Parathyroid adenoma (tissue), 2 donors: ENCODE results near the gene GPS2.
A peak's percentile ranks its signal among the peaks of the same experiment; 100 is the strongest.

Experiments
- H2AFZ ChIP-seq: fragments of 300-600 bp; sonication (generic); one replicate; pipeline ENCODE4 v1.7.0; 2017; ENCODE audit warnings: antibody characterized with exemption, mild to moderate bottlenecking
- H3K27ac ChIP-seq: fragments of 300-600 bp; sonication (generic); one replicate; pipeline ENCODE4 v1.7.0; 2017
- H3K27me3 ChIP-seq: fragments of 300-600 bp; sonication (generic); one replicate; pipeline ENCODE4 v1.7.0; 2017; ENCODE audit warnings: low read length; ENCODE audit not compliant: control insufficient read depth, insufficient read depth
- H3K36me3 ChIP-seq: fragments of 300-600 bp; sonication (generic); one replicate; pipeline ENCODE4 v1.7.0; 2017; ENCODE audit warnings: low read length; ENCODE audit not compliant: control insufficient read depth, insufficient read depth
- H3K4me1 ChIP-seq: fragments of 300-600 bp; sonication (generic); one replicate; pipeline ENCODE4 v1.7.0; 2017; ENCODE audit warnings: control low read depth
- H3K4me2 ChIP-seq: fragments of 300-600 bp; sonication (generic); one replicate; pipeline ENCODE4 v1.7.0; 2017; ENCODE audit warnings: low read length
- H3K4me3 ChIP-seq: fragments of 300-600 bp; sonication (generic); one replicate; pipeline ENCODE4 v1.7.0; 2017; ENCODE audit warnings: low read depth, low read length
- H3K79me2 ChIP-seq: fragments of 300-600 bp; sonication (generic); one replicate; pipeline ENCODE4 v1.7.0; 2017; ENCODE audit warnings: control low read depth
- H3K9ac ChIP-seq: fragments of 300-600 bp; sonication (generic); one replicate; pipeline ENCODE4 v1.7.0; 2017; ENCODE audit warnings: mild to moderate bottlenecking
- H3K9me3 ChIP-seq: fragments of 300-600 bp; sonication (generic); one replicate; pipeline ENCODE4 v1.7.0; 2017; ENCODE audit warnings: low read length; ENCODE audit not compliant: control insufficient read depth
- CTCF ChIP-seq: fragments of 300-600 bp; sonication (generic); IDR thresholded peaks from one replicate; pipeline ENCODE4 v1.7.0; 2017; ENCODE audit warnings: antibody characterized with exemption, mild to moderate bottlenecking
- donor health status: primary hyperparathyroidism.

Gene GPS2

GRCh38 chr17:7283471-7284216 lies 31.5 kb downstream of the GPS2 start:
- Histone ChIP-seq H3K79me2 (no peaks in the 10 kb centered on the region), H3K27ac (no peak overlapping the region), H3K4me3 (no peak overlapping the region), H3K4me1 (peaks cover 12% of the 10 kb centered on the region), H2AFZ (no peak overlapping the region), H3K27me3 (no peaks in the 10 kb centered on the region), H3K9ac (no peak overlapping the region), H3K4me2 (no peak overlapping the region), H3K9me3 (no peaks in the 10 kb centered on the region), H3K36me3 (no peaks in the 10 kb centered on the region)
- no peak for TF ChIP-seq CTCF

GRCh38 chr17:7282752-7283321 lies 32.3 kb downstream of the GPS2 start:
- peak overlapping the region; percentile 35 for H3K4me3 ChIP-seq
- H3K27me3 ChIP-seq, result no peaks in the 10 kb centered on the region
- H3K36me3 ChIP-seq, result no peaks in the 10 kb centered on the region
- no peak overlapping the region for H3K9ac ChIP-seq
- H3K27ac ChIP-seq, result peak overlapping the region; percentile 1
- no peak overlapping the region for H2AFZ ChIP-seq
- H3K79me2 ChIP-seq, result no peaks in the 10 kb centered on the region
- H3K4me2 ChIP-seq, result no peak overlapping the region
- H3K4me1 ChIP-seq, result peaks cover 12% of the 10 kb centered on the region
- H3K9me3 ChIP-seq, result no peaks in the 10 kb centered on the region
- no peak for TF ChIP-seq CTCF

GRCh38 chr17:7281953-7282751 lies 33.0 kb downstream of the GPS2 start:
- no peaks in the 10 kb centered on the region for H3K79me2 ChIP-seq
- H3K36me3 ChIP-seq, result no peaks in the 10 kb centered on the region
- no peak overlapping the region for H3K9ac ChIP-seq
- H3K27me3 ChIP-seq, result no peaks in the 10 kb centered on the region
- peaks cover 12% of the 10 kb centered on the region for H3K4me1 ChIP-seq
- H3K9me3 ChIP-seq, result no peaks in the 10 kb centered on the region
- peak overlapping the region; percentile 76 for H2AFZ ChIP-seq
- H3K27ac ChIP-seq, result peak overlapping the region; percentile 93
- peak overlapping the region; percentile 61 for H3K4me3 ChIP-seq
- no peak for TF ChIP-seq CTCF
- peak overlapping the region; percentile 74 for H3K4me2 ChIP-seq

DNA sequence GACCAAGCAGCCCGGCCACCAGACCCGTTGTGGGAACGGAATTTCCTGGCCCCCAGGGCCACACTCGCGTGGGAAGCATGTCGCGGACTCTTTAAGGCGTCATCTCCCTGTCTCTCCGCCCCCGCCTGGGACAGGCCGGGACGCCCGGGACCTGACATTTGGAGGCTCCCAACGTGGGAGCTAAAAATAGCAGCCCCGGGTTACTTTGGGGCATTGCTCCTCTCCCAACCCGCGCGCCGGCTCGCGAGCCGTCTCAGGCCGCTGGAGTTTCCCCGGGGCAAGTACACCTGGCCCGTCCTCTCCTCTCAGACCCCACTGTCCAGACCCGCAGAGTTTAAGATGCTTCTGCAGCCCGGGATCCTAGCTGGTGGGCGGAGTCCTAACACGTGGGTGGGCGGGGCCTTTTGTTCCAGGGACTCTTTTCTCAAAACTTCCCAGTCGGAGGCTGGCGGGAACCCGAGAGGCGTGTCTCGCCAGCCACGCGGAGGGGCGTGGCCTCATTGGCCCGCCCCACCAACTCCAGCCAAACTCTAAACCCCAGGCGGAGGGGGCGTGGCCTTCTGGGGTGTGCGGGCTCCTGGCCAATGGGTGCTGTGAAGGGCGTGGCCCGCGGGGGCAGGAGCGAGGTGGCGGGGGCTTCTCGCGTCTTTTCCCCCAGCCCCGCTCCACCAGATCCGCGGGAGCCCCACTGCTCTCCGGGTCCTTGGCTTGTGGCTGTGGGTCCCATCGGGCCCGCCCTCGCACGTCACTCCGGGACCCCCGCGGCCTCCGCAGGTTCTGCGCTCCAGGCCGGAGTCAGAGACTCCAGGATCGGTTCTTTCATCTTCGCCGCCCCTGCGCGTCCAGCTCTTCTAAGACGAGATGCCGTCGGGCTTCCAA lies 33.8 kb downstream of the GPS2 start, which contains the start of gene SLC2A4:
TSS of gene SLC2A4 (plus strand) at position 645 of the 879 bp plus-strand sequence. CDS start at position 862, 217 bp downstream.
- H3K9ac ChIP-seq, result no peak within 1 kb of the TSS
- no peak for TF ChIP-seq CTCF
- peak within 1 kb of the TSS; percentile 74 for H3K4me2 ChIP-seq
- peak within 1 kb of the TSS; percentile 76 for H2AFZ ChIP-seq
- no peaks in the 10 kb centered on the region for H3K27me3 ChIP-seq
- H3K27ac ChIP-seq, result peak within 1 kb of the TSS; percentile 93
- peak within 1 kb of the TSS; percentile 61 for H3K4me3 ChIP-seq
- no peaks in the 10 kb centered on the region for H3K36me3 ChIP-seq
- peaks cover 12% of the 10 kb centered on the region for H3K4me1 ChIP-seq
- no peaks in the 10 kb centered on the region for H3K9me3 ChIP-seq
- H3K79me2 ChIP-seq, result no peaks in the 10 kb centered on the region
